NCI-H2196 (cell line): ENCODE results near the gene RNU2-63P.
A peak's percentile ranks its signal among the peaks of the same experiment; 100 is the strongest.
"Not testable (repeated sequence)": the region's sequence is repeated elsewhere in the genome, so short reads cannot be mapped to it uniquely, and the experiment has no call there.

Experiments used
- DNase-seq: peaks from one replicate; lab custom pipeline; 2025; ENCODE audit not compliant: unreplicated experiment; lab: John Stamatoyannopoulos, UW

The RNU2-63P gene

DNA sequence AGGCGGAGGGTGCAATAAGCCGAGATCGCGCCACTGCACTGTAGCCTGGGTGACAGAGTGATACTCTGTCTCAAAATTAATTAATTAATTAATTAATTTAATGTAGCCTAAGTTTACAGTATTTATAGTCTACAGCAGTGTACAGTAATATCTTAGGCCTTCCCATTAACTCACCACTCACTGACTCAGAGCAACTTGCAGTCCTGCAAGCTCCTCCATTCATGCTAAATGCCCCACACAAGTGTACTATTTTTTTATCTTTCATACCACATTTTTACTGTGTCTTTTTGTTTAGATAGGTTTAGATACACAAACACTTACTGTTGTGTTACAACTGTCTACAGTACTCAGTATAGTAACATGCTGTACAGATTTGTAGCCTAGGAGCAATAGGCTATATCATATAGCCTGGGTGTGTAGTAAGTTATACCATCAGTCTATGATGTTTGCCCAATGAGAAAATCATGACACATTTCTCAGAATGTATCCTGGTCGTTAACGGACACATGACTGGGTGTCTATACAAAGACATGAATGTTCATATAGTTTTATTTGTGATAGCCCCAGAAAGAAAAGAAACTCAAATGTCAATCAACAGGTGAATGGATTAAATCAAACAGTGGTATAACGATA lies 15.8 kb upstream of the RNU2-63P start:
- DNase-seq, result no peak

DNA sequence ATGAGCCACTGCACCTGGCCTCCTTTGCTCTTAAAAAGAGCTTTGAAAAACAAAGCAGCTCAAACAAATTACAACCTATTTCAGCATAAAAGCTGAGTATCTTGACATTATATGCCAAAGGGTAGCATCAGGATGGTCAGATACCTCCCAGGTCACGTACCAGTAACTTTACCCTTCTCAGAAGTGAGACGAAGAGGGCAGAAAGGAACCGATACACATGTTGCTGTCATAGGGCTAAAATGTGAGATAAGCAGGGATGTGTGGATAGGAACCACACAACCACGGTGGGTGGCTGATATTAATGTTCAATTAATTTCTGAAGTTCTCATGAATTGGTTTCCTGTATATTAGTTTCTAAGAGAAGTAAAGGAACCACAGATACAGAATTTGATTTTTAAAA lies 12.6 kb upstream of the RNU2-63P start:
- no peak for DNase-seq

DNA sequence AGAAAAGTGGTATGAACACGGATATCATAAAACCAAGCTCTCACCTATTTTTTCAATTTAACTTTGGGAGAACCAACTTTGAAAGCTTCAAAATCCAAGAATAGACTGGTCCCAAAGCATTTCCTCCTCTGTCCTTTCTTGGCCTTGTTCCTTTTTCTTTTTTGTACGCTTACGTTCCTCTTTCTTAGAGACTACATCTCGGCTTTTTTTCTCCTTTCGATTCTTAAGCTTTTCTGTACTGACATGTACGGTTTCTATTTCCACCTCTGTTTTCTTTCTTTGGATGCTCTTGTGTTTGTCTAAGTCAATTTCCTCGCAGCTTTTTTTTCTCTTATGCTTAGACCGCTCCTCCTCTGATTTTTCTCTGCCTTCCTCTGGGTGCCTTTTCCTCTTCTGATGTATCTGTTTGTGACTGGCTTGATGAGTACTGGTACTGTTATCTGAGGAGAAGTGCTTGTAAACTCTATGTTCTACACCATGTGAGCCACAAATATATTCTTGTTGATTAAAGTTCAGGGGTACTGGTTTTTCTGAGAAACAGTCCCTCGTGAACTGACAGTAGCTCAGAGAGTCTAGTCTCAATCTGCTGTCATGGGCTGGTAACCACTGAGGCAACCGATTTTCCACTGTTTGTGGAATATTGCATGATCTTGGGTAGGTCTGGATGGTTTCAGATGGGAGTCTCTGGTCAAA lies 11.5 kb upstream of the RNU2-63P start:
- no peak for DNase-seq

DNA sequence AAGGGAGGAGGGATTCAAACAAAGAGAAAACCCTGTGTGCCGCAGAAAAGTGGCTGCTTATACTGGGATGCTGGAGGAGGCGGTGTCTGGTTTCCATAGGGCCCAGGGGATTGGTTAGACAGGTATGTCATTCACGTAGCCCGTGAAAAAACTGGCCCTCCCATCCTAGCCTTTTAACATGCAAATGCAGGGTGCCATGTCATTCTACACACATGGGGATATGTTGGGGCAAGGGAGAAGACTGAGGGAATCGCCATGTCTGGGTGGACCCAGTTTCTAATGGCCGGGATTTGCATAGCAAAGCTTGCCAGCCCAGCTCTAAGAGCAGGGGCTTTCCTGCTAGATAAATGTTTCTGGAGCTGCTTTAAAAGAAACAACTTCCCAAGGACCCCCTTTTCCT lies 8.2 kb upstream of the RNU2-63P start:
- DNase-seq, result no peak

DNA sequence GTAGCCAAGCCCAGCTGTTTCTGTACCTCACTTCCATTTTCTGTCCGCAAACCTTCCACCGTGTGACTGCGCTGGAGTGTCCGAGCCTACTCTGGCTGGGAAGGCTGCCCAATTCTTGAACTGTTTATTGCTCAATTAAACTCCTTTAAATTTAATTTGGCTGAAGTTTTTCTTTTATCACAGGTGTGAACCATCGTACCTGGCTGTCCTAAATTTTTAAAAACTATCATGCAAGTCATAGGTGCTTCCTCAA lies 6.2 kb upstream of the RNU2-63P start:
- no peak for DNase-seq

DNA sequence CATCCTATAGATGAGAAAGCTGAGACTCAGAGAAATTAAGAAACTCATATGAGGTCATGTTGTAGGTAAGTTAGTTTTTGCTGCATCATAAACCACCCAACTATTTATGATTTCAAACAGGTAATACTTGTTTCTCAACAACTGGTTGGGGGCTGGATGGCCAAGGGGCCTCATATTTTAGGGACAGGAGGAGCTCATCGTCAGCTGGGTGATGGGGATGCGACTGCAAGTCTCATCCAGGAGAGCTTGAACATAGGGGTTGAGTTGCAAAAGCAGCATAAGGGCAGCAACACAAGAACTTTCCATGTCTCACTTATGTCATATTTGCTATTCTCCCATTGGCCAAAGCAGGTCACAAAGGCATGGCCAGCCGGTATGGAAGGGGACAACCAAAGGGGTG lies 3.6 kb upstream of the RNU2-63P start:
- DNase-seq, result no peak

DNA sequence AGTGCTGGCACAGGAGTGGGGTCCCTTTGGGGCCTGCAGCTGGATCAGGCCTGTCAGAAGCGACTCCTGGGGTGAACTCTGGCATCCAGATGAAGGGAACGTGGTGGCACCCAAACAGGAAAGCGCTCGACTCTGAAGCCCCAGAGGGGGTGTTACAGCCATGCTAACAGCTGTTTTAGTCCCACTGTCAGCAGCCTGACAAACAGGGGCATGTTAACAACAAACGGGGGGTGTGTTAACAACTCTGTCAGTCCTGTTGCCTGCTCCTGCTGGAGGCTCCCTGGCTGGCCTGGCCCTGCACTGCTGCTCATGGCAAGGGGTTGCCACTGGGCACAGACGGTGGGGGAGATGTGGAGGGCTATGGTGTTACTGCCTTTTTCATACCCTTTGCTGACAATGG lies 2.6 kb upstream of the RNU2-63P start:
- DNase-seq, result no peak

DNA sequence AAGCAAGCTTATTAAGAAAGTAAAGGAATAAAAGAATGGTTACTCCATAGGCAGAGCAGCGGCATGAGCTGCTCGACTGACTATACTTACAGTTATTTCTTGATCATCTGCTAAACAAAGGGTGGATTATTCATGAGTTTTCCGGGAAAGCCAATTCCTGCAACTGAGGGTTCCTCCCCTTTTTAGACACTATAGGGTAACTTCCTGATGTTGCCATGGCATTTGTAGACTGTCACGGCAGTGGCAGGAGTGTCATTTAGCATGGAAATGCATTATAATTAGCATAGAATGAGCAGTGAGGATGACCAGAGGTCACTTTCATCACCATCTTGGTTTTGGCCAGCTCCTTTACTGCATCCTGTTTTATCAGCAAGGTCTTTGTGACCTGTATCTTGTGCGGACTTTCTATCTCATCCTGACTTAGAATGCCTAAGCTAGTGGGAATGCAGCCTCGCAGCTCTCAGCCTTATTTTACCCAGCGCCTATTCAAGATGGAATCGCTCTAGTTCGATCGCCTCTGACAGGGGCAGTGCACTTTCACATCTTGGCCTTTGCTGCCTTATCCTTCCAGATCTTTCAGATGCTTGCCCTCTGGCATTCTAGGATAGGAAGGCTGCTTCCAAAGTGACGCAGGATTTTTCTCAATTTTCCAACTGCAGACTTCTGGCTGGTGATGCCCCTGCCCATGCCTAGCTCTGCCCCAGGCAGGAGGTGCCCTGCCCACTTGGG lies 1.9 kb upstream of the RNU2-63P start:
- not testable (repeated sequence) for DNase-seq

DNA sequence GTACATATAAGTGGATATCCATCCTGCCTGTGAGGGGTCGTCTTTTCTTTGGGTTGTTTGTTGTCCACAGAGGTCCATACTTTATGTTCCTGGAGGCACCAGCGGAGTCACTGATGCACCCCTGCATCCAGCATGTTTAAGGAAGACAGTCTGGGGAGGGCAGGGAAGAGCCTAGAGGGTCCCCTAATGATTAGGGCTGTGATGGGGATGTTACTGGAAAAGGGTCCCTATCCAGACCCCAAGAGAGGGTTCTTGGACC lies 1.4 kb upstream of the RNU2-63P start:
- DNase-seq, result not testable (repeated sequence)

DNA sequence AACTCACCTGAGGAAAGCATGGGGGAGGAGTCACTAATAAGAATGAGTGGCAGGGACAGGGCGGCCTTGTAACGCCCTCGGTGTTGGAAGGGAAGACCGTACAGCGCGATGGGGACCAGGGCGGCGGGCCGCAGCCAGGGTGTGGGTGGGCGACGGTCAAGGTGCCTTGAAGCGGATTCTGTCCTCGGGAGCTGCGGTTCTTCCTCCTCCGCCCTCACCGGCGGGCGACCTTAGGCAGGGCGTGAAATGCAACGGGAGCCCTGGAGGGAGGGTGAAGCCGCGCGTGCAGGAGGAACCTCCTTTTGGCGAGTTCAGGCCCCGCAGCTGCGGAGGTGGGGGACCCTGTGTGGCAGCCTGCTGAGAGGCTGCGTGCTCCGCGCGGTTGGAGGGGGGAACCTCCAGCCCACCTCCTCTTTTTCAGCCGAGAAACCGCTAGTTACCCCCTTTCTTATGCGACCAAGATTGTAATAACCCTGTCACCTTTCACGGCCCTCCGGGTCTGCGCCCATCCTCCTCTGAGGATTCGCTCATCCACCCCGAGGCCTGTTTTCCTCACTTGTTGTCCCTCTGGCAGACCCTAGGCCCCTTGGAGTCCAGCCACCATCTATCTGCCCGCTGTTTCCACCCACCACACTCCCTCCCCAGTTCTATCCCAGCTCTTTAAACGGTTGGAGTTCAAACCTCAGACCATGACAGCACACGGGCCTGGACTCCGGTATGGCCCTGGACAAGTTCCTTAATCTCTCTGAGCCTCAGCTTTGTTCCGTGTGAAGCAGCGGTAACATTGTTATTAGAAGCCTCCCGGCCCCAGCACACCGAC lies 823 bp upstream of the RNU2-63P start:
- peak; percentile 46 for DNase-seq

DNA sequence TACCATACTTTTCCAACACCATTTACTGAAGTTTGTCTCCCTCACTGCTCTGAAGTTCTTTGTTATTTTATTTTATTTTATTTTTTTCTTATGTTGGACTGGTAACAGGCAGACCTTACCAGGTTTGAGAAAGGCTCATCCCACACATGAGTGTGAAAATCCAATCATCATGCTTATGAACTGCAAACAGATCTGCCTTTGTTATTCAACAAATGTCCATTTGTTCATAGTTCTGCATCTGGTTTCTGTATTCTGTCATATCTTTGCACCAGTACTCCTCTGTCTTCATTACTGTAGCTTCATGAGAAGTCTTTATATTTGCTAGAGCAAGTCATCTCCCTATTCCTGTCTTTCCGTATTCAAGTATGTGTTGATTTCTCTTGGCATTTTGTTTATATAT lies 5.3 kb downstream of the RNU2-63P start:
- no peak for DNase-seq

DNA sequence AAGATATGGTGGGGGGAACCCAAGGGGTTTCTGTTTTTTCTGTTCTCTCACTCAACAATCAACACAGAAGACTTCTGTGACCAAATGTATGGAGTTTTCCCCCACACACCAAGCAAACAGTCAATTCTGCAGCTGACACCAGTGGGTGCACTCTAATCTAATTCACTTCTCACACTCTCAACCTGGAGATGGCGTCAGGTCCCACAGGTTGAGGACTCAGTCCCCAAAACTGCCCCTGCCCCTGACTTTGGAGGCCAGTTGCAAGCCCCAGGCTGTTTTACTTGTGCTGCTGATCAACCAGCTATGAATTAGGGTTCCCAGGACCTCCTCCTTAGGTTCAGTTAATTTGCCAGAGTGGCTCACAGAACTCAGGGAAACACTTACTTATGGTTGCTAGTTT lies 6.2 kb downstream of the RNU2-63P start:
- no peak for DNase-seq

DNA sequence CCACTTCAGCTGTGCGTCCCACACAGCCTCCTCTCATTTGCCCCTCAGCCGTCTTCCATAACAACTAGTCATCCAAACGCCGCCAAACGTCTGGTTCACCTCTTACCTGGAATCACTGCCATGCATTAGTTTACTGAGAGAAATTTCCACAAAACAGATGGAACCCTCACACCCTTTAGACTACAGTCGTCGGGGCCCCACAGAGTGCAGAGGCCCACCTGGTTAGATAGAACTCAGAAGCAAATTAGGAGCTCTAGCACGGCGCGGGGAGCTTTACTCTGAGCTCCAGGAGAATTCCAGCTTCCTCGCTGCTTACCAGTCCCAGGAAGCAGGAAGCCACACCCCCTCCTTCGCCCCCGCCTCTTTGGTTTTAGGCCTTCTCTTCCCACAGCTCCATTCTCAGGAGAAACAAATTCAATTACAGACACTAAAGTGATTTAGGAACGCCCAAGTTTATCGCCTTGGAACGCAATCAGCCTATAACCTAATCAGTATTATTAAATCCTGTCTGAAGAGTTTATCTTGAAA lies 9.4 kb downstream of the RNU2-63P start:
- DNase-seq, result no peak

DNA sequence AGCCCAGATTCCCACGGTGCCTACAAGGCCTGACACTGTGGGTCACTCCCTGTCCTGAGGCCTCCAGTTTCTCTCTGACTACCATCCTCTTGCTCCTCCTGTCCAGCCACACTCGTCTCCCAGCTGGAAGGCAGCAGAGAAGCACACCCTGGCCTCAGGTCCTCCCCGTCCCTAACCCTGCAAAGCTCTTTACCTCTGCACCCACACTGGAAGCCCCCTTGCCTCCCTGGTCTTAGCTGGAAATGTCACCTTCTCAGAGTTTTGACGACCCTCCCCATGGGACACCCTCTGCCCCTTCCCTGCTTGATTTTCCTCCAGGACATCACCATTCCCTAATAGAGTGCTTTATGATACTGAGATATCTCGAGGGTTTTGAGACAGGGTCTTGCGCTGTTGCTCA lies 10.6 kb downstream of the RNU2-63P start:
- DNase-seq, result no peak

DNA sequence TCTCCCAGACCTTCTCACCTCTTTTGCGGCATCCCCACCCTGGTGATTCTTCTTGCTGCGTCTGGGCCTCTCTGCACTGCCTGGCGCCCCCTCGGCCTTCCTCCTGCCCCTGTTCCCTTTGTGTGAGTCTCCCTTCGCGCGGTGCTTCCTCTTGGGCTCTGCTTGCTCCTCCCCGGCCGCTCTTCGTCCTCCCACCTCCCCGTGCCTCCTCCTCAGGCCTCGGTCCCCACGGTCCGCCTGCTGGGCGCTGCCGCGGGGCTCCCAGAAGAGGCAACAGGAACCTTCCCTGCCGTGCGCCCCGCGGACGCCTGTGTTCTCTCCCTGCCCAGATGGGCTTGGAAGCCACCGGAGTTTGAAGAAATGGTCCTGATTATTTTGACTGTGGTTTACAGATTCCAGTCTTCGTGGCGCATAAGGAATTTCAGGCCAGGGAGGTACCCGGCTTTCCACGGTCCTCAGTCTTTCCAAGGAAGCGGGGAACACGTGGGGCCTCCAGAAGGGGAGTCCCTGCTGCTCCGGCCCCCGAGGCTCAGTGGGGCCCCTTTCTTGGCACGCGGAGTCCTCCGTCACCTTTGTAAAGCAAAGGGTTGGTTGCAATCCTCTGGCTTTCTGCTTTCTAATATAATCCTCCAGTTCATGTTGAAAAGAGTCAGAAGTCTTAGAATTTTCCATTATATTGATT lies 13.1 kb downstream of the RNU2-63P start:
- DNase-seq, result no peak

DNA sequence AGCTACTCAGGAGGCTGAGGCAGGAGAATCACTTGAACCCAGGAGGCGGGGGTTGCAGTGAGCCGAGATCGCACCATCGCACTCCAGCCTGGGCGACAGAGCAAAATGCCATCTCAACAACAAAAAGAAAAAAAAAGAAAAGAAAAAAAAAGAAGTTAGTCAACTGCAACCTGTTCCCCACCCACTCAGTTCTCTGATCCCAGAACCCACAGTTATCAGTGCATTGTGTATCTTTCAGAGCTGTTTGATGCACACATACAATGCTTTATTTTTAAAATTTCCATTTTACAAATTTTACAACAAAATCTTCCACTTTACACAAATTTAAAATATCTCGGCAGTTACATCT lies 14.0 kb downstream of the RNU2-63P start:
- DNase-seq, result no peak

DNA sequence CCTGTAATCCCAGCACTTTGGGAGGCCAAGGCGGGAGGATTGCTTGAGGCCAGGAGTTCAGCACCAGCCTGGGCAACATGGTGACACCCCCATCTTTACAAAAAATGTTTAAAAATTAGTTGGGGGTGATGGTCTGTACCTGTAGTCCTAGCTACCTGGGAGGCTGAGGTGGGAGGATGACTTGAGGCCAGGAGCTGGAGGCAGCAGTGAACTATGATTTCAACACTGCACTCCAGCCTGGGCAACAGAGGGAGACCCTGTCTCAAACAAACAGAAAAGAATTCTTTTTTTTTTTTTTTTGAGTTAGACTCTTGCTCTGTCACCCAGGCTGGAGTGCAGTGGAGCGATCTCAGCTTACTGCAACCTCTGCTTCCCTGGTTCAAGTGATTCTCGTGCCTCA lies 15.9 kb downstream of the RNU2-63P start:
- DNase-seq, result not testable (repeated sequence)

DNA sequence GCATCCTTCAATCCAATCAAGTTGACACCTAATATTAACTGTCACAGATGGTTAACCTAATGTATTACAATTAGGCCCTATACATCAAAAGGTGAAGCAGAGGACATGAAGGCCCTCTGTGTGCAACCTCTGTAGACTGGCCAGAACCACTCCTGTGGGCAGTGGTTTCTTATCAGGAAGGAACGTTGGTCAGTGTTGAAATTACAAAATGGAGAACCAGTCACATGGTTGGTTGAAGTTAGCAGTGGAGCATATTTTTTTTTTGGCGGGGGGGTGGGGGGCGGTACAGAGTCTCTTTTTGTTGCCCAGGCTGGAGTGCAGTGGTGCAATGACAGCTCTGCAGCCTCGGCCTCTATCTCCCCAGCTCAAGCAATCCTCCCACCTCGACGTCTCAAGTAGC lies 19.8 kb downstream of the RNU2-63P start:
- DNase-seq, result no peak

DNA sequence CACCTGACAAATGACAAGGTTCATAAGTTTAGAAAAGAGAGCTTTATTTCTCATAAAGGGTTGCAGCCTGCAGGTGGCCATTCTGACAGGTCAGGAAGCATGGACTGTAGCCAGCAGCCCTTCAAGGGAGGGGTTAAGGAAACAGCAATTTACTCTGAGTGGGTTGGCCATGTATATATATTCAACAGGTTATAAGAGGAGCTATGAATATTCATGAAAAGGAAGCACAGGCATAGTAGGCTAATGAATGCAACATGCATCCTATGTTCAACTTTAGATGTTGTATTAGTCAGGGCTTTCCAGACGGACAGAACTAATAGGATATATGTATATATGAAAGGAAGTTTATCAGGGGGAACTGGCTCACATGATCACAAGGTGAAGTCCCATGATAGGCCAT lies 20.6 kb downstream of the RNU2-63P start:
- DNase-seq, result no peak

DNA sequence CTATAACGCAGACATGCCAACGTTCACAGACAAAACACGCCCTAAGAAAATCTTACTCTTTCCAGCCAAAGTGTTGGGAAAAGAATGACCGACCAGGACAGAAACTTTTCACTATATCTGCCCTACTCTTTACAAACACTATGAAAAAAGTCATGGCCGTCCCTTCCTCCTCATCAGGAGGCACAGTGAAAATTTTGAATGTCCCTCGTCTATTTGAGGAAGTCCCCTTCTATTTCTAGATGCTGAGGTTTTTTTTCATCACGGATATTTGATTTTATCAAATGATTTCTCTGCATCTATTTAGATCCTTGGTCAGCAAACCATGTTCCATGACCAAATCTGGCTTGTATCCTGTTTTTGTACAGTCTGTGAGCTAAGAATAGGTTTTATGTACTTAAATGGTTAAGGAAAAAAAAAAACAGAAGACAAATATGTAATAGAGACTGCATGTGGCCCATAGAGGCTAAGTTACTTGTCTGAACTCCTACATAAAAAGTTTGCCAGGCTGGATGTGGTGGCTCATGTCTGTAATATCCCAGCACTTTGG lies 22.0 kb downstream of the RNU2-63P start:
- DNase-seq, result not testable (repeated sequence)

DNA sequence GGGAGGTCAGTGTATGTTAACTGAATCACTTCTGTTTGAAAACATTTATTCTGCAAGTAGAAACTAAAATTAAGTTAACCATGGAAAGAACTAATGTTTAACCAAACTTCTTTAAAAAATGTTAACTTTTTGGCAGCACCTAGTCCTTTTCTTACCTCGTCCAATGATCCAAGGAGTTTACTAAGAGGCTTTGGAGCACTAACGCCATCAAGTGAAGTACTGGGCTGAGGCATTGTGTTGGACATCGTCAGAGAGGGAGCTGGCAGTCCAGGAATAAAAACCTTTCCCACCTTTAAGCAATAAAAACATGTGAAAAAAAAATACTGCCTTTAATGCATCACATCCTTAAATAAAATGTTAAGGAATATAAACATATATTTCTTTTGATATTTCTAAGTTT lies 23.8 kb downstream of the RNU2-63P start:
- DNase-seq, result not testable (repeated sequence)
